Fibroblast of skin of left biceps (primary cell): ENCODE results near the gene COX18.
A peak's percentile ranks its signal among the peaks of the same experiment; 100 is the strongest.

Source experiments
- DNase-seq, 2 experiments: peaks; one replicate each; pipeline ENCODE4 v3.0.0-alpha.2; 2013; ENCODE audit warnings: low read depth in 2 of 2

COX18 gene, protein sequence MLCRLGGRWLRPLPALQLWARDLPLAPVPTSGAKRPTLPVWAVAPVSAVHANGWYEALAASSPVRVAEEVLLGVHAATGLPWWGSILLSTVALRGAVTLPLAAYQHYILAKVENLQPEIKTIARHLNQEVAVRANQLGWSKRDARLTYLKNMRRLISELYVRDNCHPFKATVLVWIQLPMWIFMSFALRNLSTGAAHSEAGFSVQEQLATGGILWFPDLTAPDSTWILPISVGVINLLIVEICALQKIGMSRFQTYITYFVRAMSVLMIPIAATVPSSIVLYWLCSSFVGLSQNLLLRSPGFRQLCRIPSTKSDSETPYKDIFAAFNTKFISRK

DNA sequence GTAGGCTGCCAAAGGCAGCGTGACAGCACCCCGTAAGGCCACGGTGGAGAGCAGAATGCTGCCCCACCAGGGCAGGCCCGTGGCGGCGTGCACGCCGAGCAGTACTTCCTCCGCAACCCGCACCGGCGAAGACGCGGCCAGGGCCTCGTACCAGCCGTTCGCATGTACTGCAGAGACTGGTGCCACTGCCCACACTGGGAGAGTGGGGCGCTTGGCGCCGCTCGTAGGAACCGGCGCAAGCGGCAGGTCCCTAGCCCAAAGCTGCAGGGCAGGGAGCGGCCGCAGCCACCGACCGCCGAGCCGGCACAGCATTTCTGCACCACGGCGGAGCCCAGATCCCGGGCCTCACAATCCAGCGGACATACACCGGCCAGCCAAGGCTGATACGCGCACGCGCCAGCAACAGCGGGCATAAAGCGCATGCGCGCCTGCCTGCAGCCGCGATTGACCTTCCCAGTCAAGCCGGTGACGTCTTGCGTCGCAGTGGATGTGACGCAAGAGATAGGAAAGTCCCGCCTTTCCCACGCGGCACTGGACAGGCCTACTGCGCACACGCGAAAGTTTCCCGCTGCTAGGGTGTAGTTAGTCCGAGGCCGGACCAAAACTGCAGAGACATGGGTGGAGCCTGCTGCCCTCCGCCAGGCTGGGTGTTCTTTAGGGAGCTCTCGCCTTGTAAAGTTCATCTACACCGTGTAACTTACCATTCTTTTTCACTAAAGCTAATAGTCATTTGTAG is at the start of gene COX18:
TSS of gene COX18 (minus strand) at position 379 of the 736 bp plus-strand sequence. CDS start at position 312, 67 bp downstream.
- DNase-seq: peak; percentile 95

DNA sequence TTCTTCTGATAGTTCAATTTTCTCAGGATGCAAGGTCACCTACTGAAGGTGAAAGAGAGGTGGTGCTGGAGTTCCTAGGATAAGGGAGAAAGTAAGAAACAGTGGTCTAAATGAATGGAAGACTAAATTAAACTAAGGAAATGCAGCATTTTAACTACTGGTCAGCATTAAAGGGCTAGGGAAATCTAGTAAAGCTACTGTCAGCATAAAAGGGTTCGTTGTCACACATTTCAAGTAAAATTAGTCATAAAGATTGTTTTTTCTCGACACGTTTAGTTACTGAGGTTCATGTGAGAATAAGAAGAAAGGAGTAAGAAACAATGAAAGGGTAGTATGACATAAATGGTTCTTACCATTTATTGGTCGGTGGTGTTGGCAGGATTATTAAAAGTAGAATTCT is 40.0 kb upstream of the COX18 start:
- no peak for DNase-seq

- DNase-seq: no peak
These were observed 35.2 kb upstream of the COX18 start for GRCh38 chr4:73104695-73105094.

GRCh38 chr4:73103799-73104503 is 34.4 kb upstream of the COX18 start:
- no peak for DNase-seq

- no peak for DNase-seq
These were observed 29.6 kb upstream of the COX18 start for GRCh38 chr4:73099143-73099542.

- DNase-seq: no peak
These were observed 29.2 kb upstream of the COX18 start for GRCh38 chr4:73098713-73099112.

- no peak for DNase-seq
These were observed 28.5 kb upstream of the COX18 start for GRCh38 chr4:73098016-73098415.

DNA sequence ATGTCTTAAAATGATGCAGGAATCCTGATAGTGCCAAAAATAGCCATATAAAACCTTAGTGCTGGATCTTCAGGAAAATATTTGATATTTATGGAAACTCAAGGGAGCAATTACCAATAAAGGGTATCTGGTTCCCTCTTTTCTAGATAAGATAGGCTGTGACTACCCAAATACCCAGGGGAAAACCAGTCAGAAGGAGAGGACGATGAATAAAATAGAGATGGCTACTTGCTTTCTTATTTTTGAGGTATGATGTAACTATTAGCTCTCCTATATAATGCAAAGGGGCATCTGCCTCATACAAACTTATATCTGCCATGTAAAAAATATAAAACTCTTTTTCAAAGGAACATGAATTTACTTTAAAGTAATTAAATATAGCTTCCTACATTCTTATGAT is 23.4 kb upstream of the COX18 start:
- DNase-seq: no peak

- no peak for DNase-seq
These were observed 21.2 kb upstream of the COX18 start for GRCh38 chr4:73090738-73091137.

DNA sequence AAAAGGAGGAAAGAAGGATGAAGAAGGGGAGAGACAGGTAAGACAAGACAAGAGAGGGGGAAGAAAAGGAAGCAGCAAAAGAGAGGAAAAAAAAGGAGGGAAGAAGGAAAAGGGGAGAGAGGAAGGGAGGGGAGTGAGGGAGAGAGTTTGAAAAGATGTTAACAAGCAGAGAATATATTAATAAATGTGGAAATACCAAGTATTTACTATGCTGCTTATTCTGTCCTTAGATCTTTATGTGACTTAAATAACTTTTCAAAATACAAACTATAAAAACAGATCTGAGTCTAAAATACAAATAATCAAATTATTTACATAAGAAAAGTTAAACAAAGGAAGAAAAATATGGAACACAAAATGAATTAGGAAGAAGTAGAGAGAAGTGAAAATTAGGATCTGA is 18.4 kb upstream of the COX18 start:
- DNase-seq: no peak

GRCh38 chr4:73086095-73086868 is 16.8 kb upstream of the COX18 start:
- no peak for DNase-seq

DNA sequence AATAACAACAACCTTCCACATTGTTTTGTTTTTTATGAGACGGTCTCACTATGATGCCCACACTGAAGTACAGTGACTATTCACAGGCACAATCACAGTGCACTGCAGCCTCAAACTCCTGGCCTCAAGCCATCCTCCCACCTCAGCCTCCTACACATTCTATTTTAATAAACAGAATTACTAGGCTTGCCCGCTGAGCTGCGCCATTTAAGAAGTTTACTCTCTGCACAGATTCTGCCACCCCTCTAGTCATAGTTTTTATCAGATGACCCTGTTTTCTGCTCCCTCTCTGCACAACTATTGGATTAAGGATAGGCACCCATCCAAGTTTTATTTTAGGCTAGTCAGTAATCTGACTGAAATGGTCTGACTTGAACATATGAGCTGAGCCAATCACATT is 11.3 kb upstream of the COX18 start:
- no peak for DNase-seq

- DNase-seq: no peak
These were observed 6.3 kb upstream of the COX18 start for GRCh38 chr4:73075832-73076231.

GRCh38 chr4:73070074-73070390 is 516 bp upstream of the COX18 start:
- DNase-seq: no peak

DNA sequence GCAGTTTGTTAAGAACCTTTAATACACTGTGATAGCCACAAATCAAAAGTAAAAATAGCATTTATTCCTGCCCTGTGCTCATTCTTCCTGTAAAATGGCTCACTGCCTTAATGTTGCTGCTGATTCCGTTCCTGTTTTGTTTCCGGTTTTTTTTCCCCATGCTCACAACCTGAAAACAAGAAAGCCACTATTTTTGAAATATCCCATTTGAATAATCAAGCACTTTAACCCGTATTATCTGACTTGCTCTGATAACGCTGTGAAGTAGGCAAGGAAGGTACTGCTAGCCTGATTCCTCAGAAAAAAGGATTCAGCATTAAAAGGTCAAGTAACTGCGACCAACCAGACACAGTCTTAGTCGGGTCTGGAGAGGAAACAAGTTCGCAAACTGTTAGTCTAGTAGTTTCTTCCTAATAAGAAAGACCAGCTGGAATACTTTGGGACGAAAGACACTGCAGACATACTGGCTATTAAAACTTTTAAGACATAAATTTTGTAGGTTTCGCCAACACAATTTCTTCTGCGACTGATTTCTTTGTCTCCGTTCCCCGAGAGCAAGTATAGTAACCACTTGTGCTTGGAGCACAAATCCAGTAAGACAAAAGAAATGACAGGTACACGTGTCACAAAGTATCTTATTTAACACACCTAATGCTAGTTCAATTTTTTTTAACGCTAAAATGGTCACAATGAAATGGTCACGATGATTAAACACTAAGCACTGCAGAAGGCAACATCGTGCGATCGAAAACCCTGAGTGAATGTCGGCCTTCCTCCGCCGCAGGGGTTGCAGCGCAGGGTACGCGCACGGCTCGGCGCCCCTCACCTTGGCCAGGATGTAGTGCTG is 802 bp downstream of the COX18 start:
- no peak for DNase-seq

DNA sequence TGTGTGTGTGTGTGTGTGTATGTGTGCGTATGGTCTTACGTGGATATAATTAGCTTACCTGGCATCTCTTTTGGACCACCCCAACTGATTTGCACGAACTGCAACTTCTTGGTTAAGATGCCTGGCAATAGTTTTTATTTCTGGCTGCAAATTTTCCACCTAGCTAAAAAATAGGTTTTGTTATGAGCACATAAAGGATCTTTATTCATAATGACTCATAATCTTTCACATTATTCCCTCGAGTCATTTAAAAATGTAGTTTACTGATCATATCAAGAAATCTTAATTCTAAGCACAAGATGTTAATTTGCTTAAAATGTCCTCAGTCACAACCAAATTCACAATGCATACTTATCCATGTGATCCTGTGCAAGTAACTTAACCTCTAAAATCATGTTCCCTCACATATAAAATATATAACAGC is 1.5 kb downstream of the COX18 start:
- DNase-seq: no peak

- no peak for DNase-seq
These were observed 2.6 kb downstream of the COX18 start for GRCh38 chr4:73066928-73067327.

- no peak for DNase-seq
These were observed 3.1 kb downstream of the COX18 start for GRCh38 chr4:73066445-73066844.

DNA sequence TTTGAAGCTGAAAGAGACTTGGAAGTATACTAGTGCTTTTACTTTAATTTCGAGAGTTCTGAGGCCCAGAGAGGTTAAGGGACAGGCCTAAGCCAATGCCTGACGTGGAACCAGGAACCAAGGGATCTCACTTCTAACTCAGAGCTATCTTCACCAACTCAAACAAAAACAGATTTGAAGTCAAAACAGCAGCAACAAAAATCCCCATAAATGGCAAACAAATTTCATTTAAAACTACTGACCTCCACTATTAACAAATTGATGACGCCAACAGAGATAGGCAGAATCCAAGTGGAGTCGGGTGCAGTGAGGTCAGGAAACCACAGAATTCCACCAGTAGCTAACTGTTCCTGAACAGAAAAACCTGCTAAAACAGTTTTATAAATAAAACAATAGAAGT is 5.0 kb downstream of the COX18 start:
- no peak for DNase-seq

- no peak for DNase-seq
These were observed 14.1 kb downstream of the COX18 start for GRCh38 chr4:73055241-73055897.
